ENCODE data around the gene NCF4. TPM values are rescaled to one million over a fixed set of nuclear protein-coding genes. Genes with fewer than 3 reads are reported as not detected.

NCF4 gene
- total RNA-seq, 2 experiments from 2014 or later, result 0.37 to 0.50 TPM

DNA sequence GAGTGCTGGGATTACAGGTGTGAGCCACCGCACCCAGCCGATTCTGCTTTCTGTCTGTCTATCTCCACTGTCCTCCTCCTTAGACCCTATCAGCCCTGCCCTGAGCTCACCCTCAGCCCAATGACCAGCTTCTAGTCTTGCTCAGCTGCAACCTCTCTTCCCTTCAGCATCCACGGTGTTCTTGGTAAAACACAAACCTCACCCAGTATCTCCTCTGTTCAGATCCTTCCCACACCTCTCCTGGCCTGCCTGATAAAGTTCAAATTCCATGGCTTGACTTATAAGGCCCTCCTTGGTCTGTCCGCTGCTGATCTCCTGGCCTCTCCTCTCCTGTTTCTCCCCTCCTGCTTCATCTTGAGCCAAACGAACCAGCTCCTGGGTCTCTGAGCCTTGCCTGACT, 14.5 kb upstream of the NCF4 start:
- intact Hi-C loops (cut with micrococcal nuclease), result no loop called here
- Mint-ChIP-seq H3K9me3 (no peaks in the 10 kb centered on the region), H3K27ac (no peak overlapping the region), H3K36me3 (ENCODE audit: low read depth) (no peaks in the 10 kb centered on the region), H3K4me1 (ENCODE audit: low read depth) (no peaks in the 10 kb centered on the region), H3K27me3 (ENCODE audit: low read depth) (peaks cover 17% of the 10 kb centered on the region), H3K4me3 (no peak overlapping the region)
- DNase-seq, result no peak
- CTCF ChIA-PET, result no interaction called here

DNA sequence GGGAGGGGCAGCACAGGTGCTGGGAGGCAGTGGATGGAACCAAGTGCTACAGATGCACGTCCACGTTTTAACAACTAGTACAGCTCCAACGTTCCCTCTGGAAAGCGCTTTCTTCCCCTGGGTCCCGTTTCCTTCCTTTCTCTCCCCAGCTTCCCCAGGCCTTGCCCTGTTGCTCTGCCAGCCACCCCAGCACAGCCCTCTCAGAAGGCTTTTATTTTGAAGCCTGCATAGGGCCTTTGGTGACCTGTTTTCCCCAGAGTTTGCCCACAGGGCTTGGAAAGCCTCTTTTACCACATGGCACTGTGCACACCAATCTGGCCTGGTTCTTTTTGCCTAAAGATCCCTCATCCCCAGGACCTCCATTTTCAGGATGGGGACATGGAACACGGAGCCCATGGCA, 13.9 kb upstream of the NCF4 start:
- Mint-ChIP-seq H3K36me3 (ENCODE audit: low read depth) (no peaks in the 10 kb centered on the region), H3K27ac (no peak overlapping the region), H3K4me1 (ENCODE audit: low read depth) (no peaks in the 10 kb centered on the region), H3K27me3 (ENCODE audit: low read depth) (peaks cover 17% of the 10 kb centered on the region), H3K4me3 (no peak overlapping the region), H3K9me3 (no peaks in the 10 kb centered on the region)
- DNase-seq, result no peak
- CTCF ChIA-PET, result interaction anchor here (1.1 kb wide), 1 partner anchor 9 kb away, joined by 5 read pairs; no protein-coding TSS in a partner anchor
- intact Hi-C loops (cut with micrococcal nuclease), result no loop called here

DNA sequence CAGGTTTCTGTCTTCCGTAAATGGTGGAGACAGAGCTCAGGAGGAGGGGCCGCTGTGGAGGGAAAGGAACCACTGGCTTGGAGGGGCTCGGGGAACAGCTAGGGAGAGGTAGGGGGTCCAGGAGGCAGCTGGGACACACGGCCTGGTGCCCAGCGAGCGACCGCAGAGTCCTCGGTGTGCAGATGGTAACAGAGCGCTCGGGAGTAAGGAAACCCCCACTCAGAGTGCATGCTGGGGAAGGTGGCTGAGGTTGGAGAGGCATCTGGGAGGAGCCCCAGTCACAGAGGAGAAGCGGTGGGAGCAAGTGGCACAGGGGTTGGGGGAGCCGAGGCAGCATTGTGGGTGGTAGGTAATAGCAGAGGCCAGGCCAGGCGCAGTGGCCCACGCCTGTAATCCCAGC, 10.8 kb upstream of the NCF4 start:
- Mint-ChIP-seq H3K36me3 (ENCODE audit: low read depth) (no peaks in the 10 kb centered on the region), H3K27ac (no peak overlapping the region), H3K4me1 (ENCODE audit: low read depth) (peaks cover 10% of the 10 kb centered on the region), H3K9me3 (no peaks in the 10 kb centered on the region), H3K4me3 (no peak overlapping the region), H3K27me3 (ENCODE audit: low read depth) (peaks cover 9% of the 10 kb centered on the region)
- intact Hi-C loops (cut with micrococcal nuclease), result no loop called here
- no peak for DNase-seq
- CTCF ChIA-PET, result interaction anchor here (0.8 to 5.0 kb wide), 2 partner anchors 69 to 120 kb away, joined by 3 to 34 read pairs; no protein-coding TSS in a partner anchor

DNA sequence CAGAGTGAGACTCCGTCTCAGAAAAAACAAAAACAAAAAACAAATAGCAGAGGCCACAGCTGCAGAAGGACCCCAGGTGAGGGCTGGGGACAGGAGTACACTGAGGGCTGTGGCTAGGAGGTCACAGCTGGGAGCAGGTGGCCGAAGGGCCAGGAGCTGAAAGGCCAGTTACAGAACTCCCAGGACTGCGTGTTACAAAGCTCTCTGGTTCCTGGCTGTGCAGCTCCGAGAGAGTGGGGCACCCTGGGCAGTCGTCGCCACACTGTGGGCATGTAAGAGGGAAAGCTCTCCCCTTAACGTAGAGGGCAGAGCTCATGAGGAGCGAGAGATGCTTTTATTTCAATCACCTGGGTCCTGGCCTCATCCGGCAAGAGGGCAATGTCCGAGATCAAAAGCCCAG, 10.1 kb upstream of the NCF4 start:
- no peaks in the 10 kb centered on the region for H3K9me3 Mint-ChIP-seq
- peaks cover 9% of the 10 kb centered on the region for H3K27me3 Mint-ChIP-seq (ENCODE audit: low read depth)
- H3K4me3 Mint-ChIP-seq, result no peak overlapping the region
- no peak for DNase-seq
- H3K4me1 Mint-ChIP-seq (ENCODE audit: low read depth), result peaks cover 10% of the 10 kb centered on the region
- intact Hi-C loops (cut with micrococcal nuclease), result no loop called here
- no peak overlapping the region for H3K27ac Mint-ChIP-seq
- H3K36me3 Mint-ChIP-seq (ENCODE audit: low read depth), result no peaks in the 10 kb centered on the region
- CTCF ChIA-PET, result interaction anchor here (0.7 to 5.0 kb wide), 3 partner anchors 69 to 1237 kb away, joined by 3 to 34 read pairs (median 3); no protein-coding TSS in a partner anchor

DNA sequence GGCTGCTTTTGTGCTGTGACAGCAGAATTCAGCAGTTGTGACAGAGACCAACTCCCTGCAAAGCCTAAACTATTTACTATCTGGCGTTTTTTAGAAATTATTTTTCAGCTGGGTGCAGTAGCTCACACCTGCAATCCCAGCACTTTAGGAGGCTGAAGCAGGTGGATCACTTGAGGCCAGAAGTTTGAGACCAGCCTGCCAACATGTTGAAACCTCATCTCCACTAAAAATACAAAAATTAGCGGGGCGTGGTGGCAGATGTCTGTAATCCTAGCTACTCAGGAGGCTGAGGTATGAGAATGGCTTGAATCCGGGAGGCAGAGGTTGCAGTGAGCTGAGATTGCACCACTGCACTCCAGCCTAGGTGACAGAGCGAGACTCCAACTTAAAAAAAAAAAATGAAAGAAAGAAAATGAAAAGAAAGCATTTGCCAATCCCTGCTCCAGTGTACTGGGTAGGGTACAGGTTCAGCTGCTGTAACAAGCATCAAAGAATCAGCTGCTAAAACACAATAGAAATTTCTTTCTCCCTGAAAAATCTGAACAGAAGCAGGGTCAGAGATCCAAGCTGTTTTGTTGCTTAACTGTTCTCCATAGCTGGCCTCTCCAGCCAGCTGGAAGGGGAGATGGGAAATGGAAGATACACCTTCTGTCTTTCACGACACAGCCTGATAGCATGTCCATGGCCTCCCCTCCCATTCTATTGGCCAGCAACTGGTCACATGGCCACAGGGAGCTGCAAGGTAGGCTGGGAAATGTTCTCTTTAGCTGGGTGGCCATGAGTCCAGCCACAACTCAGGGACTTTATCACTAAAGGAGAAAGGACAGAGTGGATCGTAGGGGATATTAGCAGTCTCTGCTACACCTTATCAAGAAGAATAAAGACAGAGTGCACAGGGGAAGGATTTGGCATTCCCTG, 8.5 kb upstream of the NCF4 start:
- Mint-ChIP-seq H3K36me3 (ENCODE audit: low read depth) (no peaks in the 10 kb centered on the region), H3K4me3 (no peak overlapping the region), H3K27ac (no peak overlapping the region), H3K9me3 (no peaks in the 10 kb centered on the region), H3K4me1 (ENCODE audit: low read depth) (peaks cover 14% of the 10 kb centered on the region), H3K27me3 (ENCODE audit: low read depth) (peaks cover 6% of the 10 kb centered on the region)
- intact Hi-C loops (cut with micrococcal nuclease), result no loop called here
- DNase-seq, result no peak
- CTCF ChIA-PET, result interaction anchor here (0.6 to 5.0 kb wide), 22 partner anchors 7 to 585 kb away, joined by 3 to 34 read pairs (median 4); partner anchors contain the start of gene IFT27

DNA sequence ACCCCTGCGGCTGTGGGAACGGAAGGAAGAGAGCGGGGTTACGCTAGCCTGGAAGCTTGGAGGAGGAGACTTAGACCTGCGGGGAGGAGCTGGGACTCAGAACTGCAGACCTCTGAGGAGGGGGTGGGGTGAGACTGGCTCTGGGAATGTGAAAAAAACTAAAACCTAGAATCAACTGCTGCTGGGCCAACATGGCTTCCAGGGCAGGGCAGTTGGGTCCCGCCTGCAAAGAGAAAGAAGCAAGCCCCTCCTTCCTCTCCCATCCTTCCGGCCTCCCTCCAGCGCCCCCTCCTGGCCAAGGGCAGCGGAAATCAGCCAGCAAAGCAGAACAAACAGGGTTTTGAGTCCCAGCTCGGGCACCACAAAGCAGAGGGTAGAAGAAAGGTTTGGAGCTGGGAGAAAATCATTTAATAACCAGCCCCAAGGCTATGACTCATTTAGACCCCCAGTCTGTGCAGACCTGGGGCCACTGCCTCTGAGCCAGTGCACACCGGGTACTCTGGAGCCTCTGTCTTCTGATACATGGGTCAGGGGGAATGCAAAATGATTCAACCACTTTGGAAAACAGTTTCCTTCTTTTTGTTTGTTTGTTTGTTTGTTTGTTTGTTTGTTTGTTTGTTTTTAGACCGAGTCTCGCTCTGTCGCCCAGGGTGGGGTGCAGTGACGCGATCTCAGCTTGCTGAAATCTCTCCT, 7.3 kb upstream of the NCF4 start:
- peak; percentile 97 for DNase-seq
- Mint-ChIP-seq H3K4me1 (ENCODE audit: low read depth) (peaks cover 14% of the 10 kb centered on the region), H3K36me3 (ENCODE audit: low read depth) (no peaks in the 10 kb centered on the region), H3K27me3 (ENCODE audit: low read depth) (peaks cover 5% of the 10 kb centered on the region), H3K4me3 (peak overlapping the region; percentile 61), H3K27ac (peak overlapping the region; percentile 79), H3K9me3 (no peaks in the 10 kb centered on the region)
- CTCF ChIA-PET, result interaction anchor here (0.6 to 5.0 kb wide), 22 partner anchors 8 to 457 kb away, joined by 3 to 34 read pairs (median 4); partner anchors contain the start of gene IFT27
- intact Hi-C loops (cut with micrococcal nuclease), result no loop called here

DNA sequence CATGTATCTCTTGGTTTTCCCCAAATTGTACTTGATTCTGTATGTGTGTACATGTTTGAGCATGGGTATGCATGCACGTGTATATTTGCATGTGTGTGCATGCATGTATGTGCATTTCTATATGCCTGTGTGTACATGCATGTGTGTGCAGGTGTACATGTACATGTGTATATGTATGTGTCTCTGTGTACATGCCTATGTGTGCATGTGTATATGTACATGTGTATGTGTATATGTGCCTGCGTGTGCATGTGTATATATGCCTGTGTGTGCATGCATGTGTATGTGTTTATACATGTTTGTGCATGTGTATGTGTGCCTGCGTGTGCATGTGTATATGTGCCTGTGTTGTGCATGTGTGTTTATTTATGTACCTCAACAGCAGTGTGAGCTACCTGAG, 5.3 kb upstream of the NCF4 start:
- Mint-ChIP-seq H3K27me3 (ENCODE audit: low read depth) (peaks cover 2% of the 10 kb centered on the region), H3K4me3 (no peak overlapping the region), H3K36me3 (ENCODE audit: low read depth) (no peaks in the 10 kb centered on the region), H3K4me1 (ENCODE audit: low read depth) (peaks cover 14% of the 10 kb centered on the region), H3K27ac (no peak overlapping the region), H3K9me3 (no peaks in the 10 kb centered on the region)
- no peak for DNase-seq
- intact Hi-C loops (cut with micrococcal nuclease), result no loop called here
- CTCF ChIA-PET, result interaction anchor here (0.7 to 4.2 kb wide), 26 partner anchors 8 to 317 kb away, joined by 3 to 43 read pairs (median 5); partner anchors contain the start of gene IFT27

DNA sequence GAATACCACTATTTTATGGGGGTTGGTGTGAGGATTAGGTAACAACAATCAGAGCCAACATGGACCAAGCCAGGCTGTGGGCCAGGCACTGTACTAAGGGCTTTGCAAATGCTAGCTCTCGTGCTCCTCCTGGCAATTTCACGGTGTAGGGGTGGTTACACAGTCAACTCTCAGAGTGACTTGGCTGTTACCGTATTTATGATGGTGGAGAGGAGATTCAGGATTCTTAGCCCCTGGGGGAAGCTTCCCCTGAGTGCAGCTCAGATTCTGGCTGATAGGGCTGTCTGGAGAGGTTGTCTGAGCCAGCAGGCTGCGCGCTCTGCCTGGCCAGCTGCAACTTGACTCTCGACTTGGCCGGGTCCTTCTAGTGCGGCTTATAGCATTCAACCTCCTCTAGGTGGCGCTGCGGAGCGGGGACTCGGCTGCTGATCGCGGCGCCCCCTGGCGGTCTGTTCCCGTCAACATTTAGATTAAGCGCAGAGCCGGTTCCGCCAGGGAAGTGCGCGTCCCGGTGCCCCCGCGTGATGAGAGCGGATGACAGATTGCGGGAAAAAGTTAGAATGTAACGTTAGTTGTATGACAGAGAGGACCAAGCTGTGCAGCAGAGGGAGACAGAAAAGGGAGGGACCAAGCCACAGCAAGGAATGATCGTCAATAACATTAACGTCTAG, 4.5 kb upstream of the NCF4 start:
- Mint-ChIP-seq H3K27ac (no peak overlapping the region), H3K9me3 (no peaks in the 10 kb centered on the region), H3K27me3 (ENCODE audit: low read depth) (peaks cover 2% of the 10 kb centered on the region), H3K4me1 (ENCODE audit: low read depth) (peaks cover 16% of the 10 kb centered on the region), H3K4me3 (no peak overlapping the region), H3K36me3 (ENCODE audit: low read depth) (no peaks in the 10 kb centered on the region)
- CTCF ChIA-PET, result interaction anchor here (0.6 to 4.2 kb wide), 42 partner anchors 9 to 336 kb away, joined by 3 to 43 read pairs (median 4); partner anchors contain the start of gene IFT27
- peak; percentile 96 for DNase-seq
- intact Hi-C loops (cut with micrococcal nuclease), result loop anchor here (1.0 to 2.0 kb wide), 6 partner anchors 66 to 343 kb away; no protein-coding TSS in a partner anchor

DNA sequence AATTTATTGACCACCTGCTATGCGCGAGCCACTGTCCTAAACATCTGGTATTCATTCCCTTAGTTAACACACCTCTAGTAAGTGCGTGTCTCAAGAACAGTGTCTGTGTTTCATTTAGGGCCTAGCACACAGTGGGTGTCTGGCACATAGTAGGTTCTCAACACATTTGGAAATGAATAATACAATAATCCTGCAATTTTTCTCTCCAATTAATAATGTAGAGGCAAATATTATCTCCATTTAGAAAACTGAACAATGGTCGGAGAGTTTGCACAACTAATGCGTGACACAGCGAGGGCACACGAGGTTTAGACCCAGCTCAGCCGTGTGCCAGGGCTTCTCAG, 4.0 kb upstream of the NCF4 start:
- Mint-ChIP-seq H3K4me3 (no peak overlapping the region), H3K27me3 (ENCODE audit: low read depth) (peaks cover 2% of the 10 kb centered on the region), H3K27ac (no peak overlapping the region), H3K4me1 (ENCODE audit: low read depth) (peaks cover 16% of the 10 kb centered on the region), H3K9me3 (no peaks in the 10 kb centered on the region), H3K36me3 (ENCODE audit: low read depth) (no peaks in the 10 kb centered on the region)
- intact Hi-C loops (cut with micrococcal nuclease), result loop anchor here (1.0 to 2.0 kb wide), 6 partner anchors 66 to 342 kb away; no protein-coding TSS in a partner anchor
- no peak for DNase-seq
- CTCF ChIA-PET, result interaction anchor here (0.7 to 4.2 kb wide), 24 partner anchors 9 to 336 kb away, joined by 3 to 43 read pairs (median 6); partner anchors contain the start of gene IFT27

DNA sequence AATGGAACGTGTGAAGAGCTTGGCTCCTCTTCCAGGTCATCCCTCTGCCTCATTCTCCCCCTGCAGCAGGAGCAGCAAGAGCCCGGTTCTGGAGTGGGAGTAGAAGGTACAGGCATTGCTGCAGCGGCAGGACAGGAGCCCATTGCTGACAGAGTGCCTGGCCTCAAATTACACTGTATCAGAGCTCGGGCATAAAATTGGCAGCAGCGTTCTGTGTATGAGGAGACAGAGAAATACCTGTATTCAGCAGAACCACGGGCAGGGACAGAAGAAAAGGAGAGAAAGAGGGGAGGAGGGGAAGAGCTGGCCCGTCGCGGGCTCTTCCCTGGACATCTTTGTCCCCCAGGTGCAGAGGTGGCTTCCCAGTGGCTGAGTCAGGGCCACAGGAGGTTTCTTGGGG, 2.6 kb upstream of the NCF4 start:
- H3K27me3 Mint-ChIP-seq (ENCODE audit: low read depth), result peaks cover 2% of the 10 kb centered on the region
- intact Hi-C loops (cut with micrococcal nuclease), result no loop called here
- H3K4me3 Mint-ChIP-seq, result no peak overlapping the region
- CTCF ChIA-PET, result interaction anchor here (0.8 to 4.2 kb wide), 5 partner anchors 34 to 97 kb away, joined by 3 to 43 read pairs (median 5); partner anchors contain the start of gene IFT27
- no peak overlapping the region for H3K27ac Mint-ChIP-seq
- no peaks in the 10 kb centered on the region for H3K36me3 Mint-ChIP-seq (ENCODE audit: low read depth)
- H3K4me1 Mint-ChIP-seq (ENCODE audit: low read depth), result peaks cover 12% of the 10 kb centered on the region
- DNase-seq, result no peak
- H3K9me3 Mint-ChIP-seq, result no peaks in the 10 kb centered on the region

DNA sequence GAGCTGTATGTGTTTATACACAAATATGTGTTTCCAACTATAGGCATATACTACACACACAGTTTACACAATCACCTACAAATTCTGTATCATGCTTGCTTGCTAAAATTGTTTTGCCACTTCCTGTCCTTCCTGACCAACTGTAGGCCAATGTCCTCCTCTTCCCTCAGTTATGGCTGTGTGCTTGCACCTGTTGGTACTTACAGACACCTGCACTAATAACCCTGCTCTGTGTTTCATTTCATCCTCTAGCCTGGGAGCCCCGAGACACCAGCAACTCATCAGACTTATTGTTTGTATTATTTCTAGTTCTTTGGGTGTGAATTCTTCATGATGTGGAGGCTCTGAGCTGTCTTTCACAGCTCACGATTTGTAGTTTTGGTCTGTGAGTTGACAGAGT, 1.8 kb upstream of the NCF4 start:
- H3K36me3 Mint-ChIP-seq (ENCODE audit: low read depth), result no peaks in the 10 kb centered on the region
- H3K4me1 Mint-ChIP-seq (ENCODE audit: low read depth), result peaks cover 6% of the 10 kb centered on the region
- DNase-seq, result no peak
- CTCF ChIA-PET, result interaction anchor here (0.7 to 4.2 kb wide), 9 partner anchors 75 to 124 kb away, joined by 3 to 43 read pairs (median 4); partner anchors contain the start of gene IFT27
- no peaks in the 10 kb centered on the region for H3K9me3 Mint-ChIP-seq
- no peak overlapping the region for H3K27ac Mint-ChIP-seq
- no peak overlapping the region for H3K4me3 Mint-ChIP-seq
- peaks cover 2% of the 10 kb centered on the region for H3K27me3 Mint-ChIP-seq (ENCODE audit: low read depth)
- intact Hi-C loops (cut with micrococcal nuclease), result no loop called here
